UCSD-AML1 (cell line): ENCODE data around the gene C9orf152.
"Not testable (repeated sequence)": the region's sequence is repeated elsewhere in the genome, so short reads cannot be mapped to it uniquely, and the experiment has no call there.

Source experiments
- DNase-seq: peaks from one replicate; lab custom pipeline; 2025; ENCODE audit not compliant: unreplicated experiment; lab: John Stamatoyannopoulos, UW

C9orf152 gene

GRCh38 chr9:110214586-110215355 lies 6.8 kb upstream of the C9orf152 start:
- no peak for DNase-seq

GRCh38 chr9:110214090-110214489 lies 6.1 kb upstream of the C9orf152 start:
- no peak for DNase-seq

GRCh38 chr9:110213413-110214044 lies 5.6 kb upstream of the C9orf152 start:
- DNase-seq, result no peak

GRCh38 chr9:110207071-110207641 lies 803 bp downstream of the C9orf152 start:
- no peak for DNase-seq

GRCh38 chr9:110206389-110206788 lies 1.6 kb downstream of the C9orf152 start:
- no peak for DNase-seq

GRCh38 chr9:110205612-110206011 lies 2.3 kb downstream of the C9orf152 start:
- DNase-seq, result not testable (repeated sequence)

- DNase-seq, result no peak
Observed at GRCh38 chr9:110202232-110202631, 5.7 kb downstream of the C9orf152 start.

GRCh38 chr9:110199643-110200042 lies 8.3 kb downstream of the C9orf152 start:
- DNase-seq, result no peak

- DNase-seq, result no peak
Observed at GRCh38 chr9:110198357-110198756, 9.6 kb downstream of the C9orf152 start.

GRCh38 chr9:110197330-110198187 lies 10.4 kb downstream of the C9orf152 start:
- no peak for DNase-seq

GRCh38 chr9:110196084-110196499 lies 11.9 kb downstream of the C9orf152 start:
- not testable (repeated sequence) for DNase-seq

- no peak for DNase-seq
Observed at GRCh38 chr9:110192531-110193261, 15.3 kb downstream of the C9orf152 start.

GRCh38 chr9:110191615-110192014 lies 16.3 kb downstream of the C9orf152 start:
- no peak for DNase-seq

- no peak for DNase-seq
Observed at GRCh38 chr9:110189559-110190320, 18.2 kb downstream of the C9orf152 start.

- no peak for DNase-seq
Observed at GRCh38 chr9:110188991-110189390, 19.0 kb downstream of the C9orf152 start.

GRCh38 chr9:110188101-110188500 lies 19.9 kb downstream of the C9orf152 start:
- DNase-seq, result no peak

GRCh38 chr9:110187126-110187525 lies 20.8 kb downstream of the C9orf152 start:
- DNase-seq, result no peak

GRCh38 chr9:110186254-110186653 lies 21.7 kb downstream of the C9orf152 start:
- DNase-seq, result no peak

GRCh38 chr9:110185806-110186205 lies 22.2 kb downstream of the C9orf152 start:
- DNase-seq, result no peak
